Calu3 (cell line): ENCODE measurements around the gene GYG1. TPM values are rescaled to one million over a fixed set of nuclear protein-coding genes. Genes with fewer than 3 reads are reported as not detected.

Experiments
- BruUV-seq: library from RNA; stranded (reverse); fragments of 400-500 nt; replicated peaks from 2 replicates; lab custom pipeline; 2021; lab: Mats Ljungman, UMichigan
- CTCF ChIA-PET: fragments of 300-600 bp; sonication (Branson Sonifier 250); formaldehyde crosslinking; loops from one replicate; lab custom pipeline; 2022; ENCODE audit warnings: antibody characterized with exemption; lab: Charles Lee
- DNase-seq: peaks from one replicate; pipeline ENCODE4 v3.0.0; 2022
- H3K27ac Mint-ChIP-seq: one replicate; pipeline ENCODE4 v1.8.0; 2022; ENCODE audit warnings: mixed read lengths; ENCODE audit not compliant: unreplicated experiment
- H3K27me3 Mint-ChIP-seq: one replicate; pipeline ENCODE4 v1.8.0; 2022; ENCODE audit warnings: mixed read lengths; ENCODE audit not compliant: unreplicated experiment
- H3K36me3 Mint-ChIP-seq: one replicate; pipeline ENCODE4 v1.8.0; 2022; ENCODE audit warnings: mild to moderate bottlenecking, moderate library complexity, mixed read lengths; ENCODE audit not compliant: insufficient read depth, unreplicated experiment
- H3K4me1 Mint-ChIP-seq: one replicate; pipeline ENCODE4 v1.8.0; 2022; ENCODE audit warnings: mild to moderate bottlenecking, low read depth, mixed read lengths; ENCODE audit not compliant: unreplicated experiment
- H3K4me3 Mint-ChIP-seq: one replicate; pipeline ENCODE4 v1.8.0; 2022; ENCODE audit warnings: mild to moderate bottlenecking, low read depth, moderate library complexity, mixed read lengths; ENCODE audit not compliant: unreplicated experiment
- H3K9me3 Mint-ChIP-seq: one replicate; pipeline ENCODE4 v1.8.0; 2022; ENCODE audit warnings: low read depth, mixed read lengths; ENCODE audit not compliant: unreplicated experiment
- CTCF ChIP-seq: fragments of 200-600 bp; IDR thresholded peaks from one replicate; pipeline ENCODE4 v1.8.0; 2022; ENCODE audit warnings: antibody characterized with exemption; ENCODE audit not compliant: unreplicated experiment
- intact Hi-C: fragments of 100-400 bp; cut with micrococcal nuclease; formaldehyde crosslinking; loops from one replicate; pipeline ENCODE4 v1.10.0; 2022; ENCODE audit not compliant: unreplicated experiment
- total RNA-seq: library from RNA; stranded (reverse); gene quantifications from 2 replicates; pipeline ENCODE4 v1.2.3, GENCODE V29; 2022

Gene GYG1
- total RNA-seq, 1 experiment from 2014 or later: 49.2 TPM

GRCh38 chr3:148999806-149000205, 8.5 kb downstream of the GYG1 start:
- no peak for TF ChIP-seq CTCF
- intact Hi-C loops: no loop called here
- peaks cover 4% of the 10 kb centered on the region for H3K36me3 Mint-ChIP-seq
- CTCF ChIA-PET: no interaction called here
- H3K27ac Mint-ChIP-seq: no peak overlapping the region
- H3K4me3 Mint-ChIP-seq: no peak overlapping the region
- no peaks in the 10 kb centered on the region for H3K4me1 Mint-ChIP-seq
- no peaks in the 10 kb centered on the region for H3K9me3 Mint-ChIP-seq
- BruUV-seq: no TSS peak
- DNase-seq: no peak
- H3K27me3 Mint-ChIP-seq: no peaks in the 10 kb centered on the region

GRCh38 chr3:149000206-149000745, 8.9 kb downstream of the GYG1 start:
- Mint-ChIP-seq H3K4me1 (no peaks in the 10 kb centered on the region), H3K36me3 (peaks cover 4% of the 10 kb centered on the region), H3K9me3 (no peaks in the 10 kb centered on the region), H3K27me3 (no peaks in the 10 kb centered on the region), H3K4me3 (no peak overlapping the region), H3K27ac (no peak overlapping the region)
- BruUV-seq: no TSS peak
- no peak for TF ChIP-seq CTCF
- DNase-seq: no peak
- CTCF ChIA-PET: interaction anchor here (0.8 kb wide), 1 partner anchor 45 kb away, joined by 3 read pairs; no protein-coding TSS in a partner anchor
- intact Hi-C loops: no loop called here

- Mint-ChIP-seq H3K27me3 (no peaks in the 10 kb centered on the region), H3K4me3 (no peak overlapping the region), H3K27ac (no peak overlapping the region), H3K36me3 (peaks cover 4% of the 10 kb centered on the region), H3K4me1 (no peaks in the 10 kb centered on the region), H3K9me3 (no peaks in the 10 kb centered on the region)
- CTCF ChIA-PET: interaction anchor here (1.2 kb wide), 1 partner anchor 9 kb away, joined by 3 read pairs; no protein-coding TSS in a partner anchor
- DNase-seq: no peak
- BruUV-seq: no TSS peak
- no peak for TF ChIP-seq CTCF
- intact Hi-C loops: no loop called here
These were observed 10.4 kb downstream of the GYG1 start for GRCh38 chr3:149001727-149002126.

- H3K27me3 Mint-ChIP-seq: no peaks in the 10 kb centered on the region
- no peaks in the 10 kb centered on the region for H3K4me1 Mint-ChIP-seq
- H3K36me3 Mint-ChIP-seq: peaks cover 4% of the 10 kb centered on the region
- CTCF ChIA-PET: no interaction called here
- no peak for DNase-seq
- H3K4me3 Mint-ChIP-seq: no peak overlapping the region
- intact Hi-C loops: no loop called here
- no peak for TF ChIP-seq CTCF
- no peak overlapping the region for H3K27ac Mint-ChIP-seq
- no peaks in the 10 kb centered on the region for H3K9me3 Mint-ChIP-seq
- BruUV-seq: no TSS peak
These were observed 12.4 kb downstream of the GYG1 start for GRCh38 chr3:149003653-149004305.
